ENCODE results near the gene ICE2. TPM values are rescaled to one million over a fixed set of nuclear protein-coding genes. Genes with fewer than 3 reads are reported as not detected.
"Not testable (repeated sequence)": the region's sequence is repeated elsewhere in the genome, so short reads cannot be mapped to it uniquely, and the experiment has no call there.

Gene ICE2
- total RNA-seq, 1 donor from 2014 or later, result 65.5 TPM

DNA sequence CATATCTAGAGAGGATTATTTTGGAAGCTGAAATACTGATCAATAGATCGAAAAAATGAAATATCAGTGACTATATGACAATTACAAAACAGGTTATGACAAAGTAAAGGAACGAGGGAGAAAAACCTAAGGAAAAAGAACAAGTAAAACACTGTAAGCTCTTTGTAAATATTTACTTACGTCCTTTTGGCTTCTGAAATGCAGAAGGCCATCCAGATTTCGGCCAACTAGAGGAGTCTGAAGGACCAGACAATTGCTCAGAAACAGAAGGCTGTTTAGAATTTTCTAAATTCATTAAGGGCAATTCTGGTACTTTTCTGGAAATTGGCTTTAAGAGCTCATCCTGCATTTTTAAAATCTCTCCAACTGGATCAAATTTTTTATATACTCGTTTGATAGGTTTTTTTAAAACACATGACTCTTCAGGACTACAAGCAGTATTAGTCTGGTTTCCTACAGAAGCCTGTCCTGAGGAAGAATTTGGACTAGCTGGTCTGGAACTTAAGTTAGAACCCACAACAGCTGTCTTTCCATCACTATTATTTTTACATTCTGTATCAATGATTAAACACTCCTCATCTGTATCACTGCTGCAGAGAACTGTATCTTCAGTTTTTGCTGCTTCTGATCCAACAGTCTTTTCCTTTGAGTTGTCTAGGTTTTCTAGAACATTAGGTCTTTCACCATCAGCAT, 30.1 kb downstream of the ICE2 start:
- DNase-seq (ENCODE audit: low spot score), result no peak

DNA sequence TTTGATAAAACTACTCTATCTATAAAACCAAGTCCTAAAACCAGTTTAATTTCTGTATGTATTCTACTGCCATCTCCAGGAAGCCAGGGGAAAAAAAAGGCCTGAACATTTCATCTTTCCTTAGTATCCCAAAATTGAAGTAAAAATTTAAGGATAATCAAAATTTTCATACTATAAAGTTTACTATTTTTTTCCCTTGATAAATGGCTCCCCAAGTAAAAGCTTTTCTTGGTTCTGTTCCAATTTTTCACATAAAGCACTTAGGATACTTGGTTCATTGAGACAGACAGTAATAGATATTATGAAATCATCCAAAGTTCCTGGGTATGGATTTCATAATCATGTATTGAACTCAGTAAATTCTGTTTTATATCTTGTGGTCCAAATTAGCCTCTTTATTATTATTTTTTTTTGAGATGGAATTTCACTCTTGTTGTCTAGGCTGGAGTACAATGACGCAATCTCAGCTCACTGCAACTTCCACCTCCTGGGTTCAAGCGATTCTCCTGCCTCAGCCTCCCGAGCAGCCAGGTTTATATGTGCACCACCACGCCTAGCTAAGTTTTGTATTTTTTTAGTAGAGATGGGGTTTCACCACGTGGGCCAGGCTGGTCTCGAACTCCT, 34.5 kb downstream of the ICE2 start:
- DNase-seq (ENCODE audit: low spot score), result no peak

DNA sequence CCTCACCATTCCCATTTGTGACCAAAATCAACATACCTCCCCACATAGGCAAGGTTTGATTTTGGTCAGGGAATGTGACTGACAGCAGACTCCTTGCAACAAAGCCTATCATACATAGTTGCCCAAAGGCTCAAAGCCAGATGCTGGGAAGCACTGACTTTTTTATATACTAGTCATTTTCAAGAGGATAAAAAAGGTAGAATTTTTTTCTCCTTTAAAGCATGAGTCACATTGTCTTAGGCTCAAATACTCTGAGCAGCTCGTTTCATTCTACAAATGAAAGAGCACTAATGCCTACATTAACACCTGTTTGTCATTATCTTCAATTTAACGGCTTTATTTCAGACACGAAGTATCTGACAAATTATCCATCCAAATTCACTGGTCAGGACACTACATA, 36.2 kb downstream of the ICE2 start:
- DNase-seq (ENCODE audit: low spot score), result no peak

DNA sequence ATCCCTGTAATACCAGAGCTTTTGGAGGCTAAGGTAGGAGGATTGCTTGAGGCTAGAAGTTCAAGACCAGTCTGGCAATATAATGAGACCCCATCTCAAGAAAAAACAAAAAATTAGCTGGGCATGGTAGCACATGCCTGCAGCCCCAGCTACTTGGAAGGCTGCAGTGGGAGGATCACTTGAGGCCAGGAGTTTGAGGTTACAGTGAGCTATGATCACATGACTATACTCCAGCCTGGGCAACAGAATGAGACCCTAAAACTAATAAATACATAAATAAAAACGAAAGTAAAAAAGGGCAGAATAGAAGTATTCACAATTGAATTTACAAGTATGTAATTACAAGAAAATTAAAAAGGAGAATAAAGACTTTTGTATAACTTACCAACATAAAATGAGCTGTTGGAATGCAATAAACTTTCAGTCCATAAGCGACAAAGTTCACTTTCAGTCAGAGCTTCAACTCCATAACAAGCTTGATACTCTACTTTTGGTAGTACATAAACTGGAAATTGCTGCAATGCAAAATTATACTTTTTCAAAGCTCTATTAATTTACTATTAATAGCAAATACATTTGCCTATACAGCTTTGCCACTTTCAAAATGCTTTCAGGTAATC, 36.8 kb downstream of the ICE2 start:
- no peak for DNase-seq (ENCODE audit: low spot score)

DNA sequence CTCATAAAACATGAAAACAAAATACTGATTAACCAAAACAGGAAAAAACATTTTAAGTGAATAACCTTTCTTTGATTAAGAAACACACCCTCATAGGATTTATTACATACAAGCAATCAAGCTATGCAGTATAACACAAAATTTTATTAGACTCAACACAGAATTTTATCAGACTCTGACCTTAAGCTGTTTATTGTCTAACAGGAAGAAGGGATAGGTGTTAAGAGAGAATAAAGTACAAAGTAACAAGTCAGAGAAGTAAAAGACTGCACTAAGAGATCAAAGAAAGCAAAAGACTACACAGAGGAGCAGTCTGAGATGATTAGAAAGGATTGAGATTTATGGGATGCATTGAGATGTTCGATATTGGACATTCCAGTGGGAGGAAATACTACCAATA, 37.6 kb downstream of the ICE2 start:
- DNase-seq (ENCODE audit: low spot score), result no peak

DNA sequence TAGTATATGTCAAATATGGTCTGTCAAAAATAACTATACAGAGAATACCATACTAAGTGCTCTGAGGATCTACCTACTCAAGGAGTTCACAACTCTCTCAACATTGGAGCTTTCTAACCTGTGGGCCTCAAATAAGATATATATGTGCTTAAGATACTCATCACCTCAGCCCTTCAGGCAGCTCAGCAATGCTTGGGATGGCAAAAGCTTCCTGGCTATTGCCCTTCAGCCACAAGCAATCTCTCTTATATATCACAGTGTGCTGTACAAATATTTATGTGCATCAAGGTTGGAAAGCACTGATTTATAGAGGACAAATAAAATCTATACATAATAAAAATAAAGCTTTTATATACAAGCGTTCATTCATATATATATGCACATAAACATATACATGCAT, 40.3 kb downstream of the ICE2 start:
- no peak for DNase-seq (ENCODE audit: low spot score)

DNA sequence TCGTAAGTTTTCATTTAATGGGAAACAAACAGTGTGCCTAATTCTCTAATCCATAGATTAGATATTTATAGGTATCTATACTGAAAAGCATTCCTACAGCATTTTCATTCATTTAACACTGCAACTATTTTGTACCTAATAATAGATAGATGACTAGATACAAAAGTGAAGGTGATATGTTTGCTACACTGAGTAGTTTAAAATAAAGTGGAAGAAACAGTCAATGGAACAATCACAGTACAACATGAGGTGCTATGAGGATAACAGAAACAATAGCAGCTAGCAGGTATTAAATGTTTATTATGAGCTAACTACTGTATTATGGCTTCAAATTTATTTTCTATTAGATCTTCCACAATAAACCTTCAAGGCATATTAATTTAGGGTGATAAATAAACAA, 50.0 kb downstream of the ICE2 start:
- DNase-seq (ENCODE audit: low spot score), result no peak

DNA sequence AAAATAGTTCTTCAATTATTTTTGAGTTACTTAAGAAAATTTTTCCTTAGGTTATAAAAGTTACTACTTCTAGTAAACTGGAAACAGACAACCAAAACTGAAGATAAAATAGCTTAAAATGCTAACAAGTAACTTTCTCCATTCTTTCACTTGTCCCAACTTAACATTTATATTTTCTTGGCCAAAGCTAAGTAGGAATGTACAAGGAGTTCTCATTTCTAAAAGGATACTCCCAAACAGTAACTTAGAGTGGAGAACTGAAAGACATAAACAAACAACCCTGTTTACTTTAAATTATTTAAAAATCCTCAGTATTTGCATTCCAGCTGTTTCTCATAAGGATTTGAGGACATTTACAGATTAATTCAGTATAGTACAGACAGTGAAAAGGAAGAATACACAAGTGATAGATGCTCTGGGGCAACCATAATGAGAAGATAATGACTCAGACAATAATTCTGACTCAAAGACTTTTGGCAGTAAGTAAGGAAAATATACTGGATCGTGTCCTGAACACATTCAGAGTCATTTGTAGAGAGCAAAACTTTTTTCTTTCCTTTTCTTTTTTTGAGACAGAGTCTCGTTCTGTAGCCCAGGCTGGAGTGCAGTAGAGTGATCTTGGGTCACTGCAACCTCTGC, 52.0 kb downstream of the ICE2 start:
- DNase-seq (ENCODE audit: low spot score), result no peak

DNA sequence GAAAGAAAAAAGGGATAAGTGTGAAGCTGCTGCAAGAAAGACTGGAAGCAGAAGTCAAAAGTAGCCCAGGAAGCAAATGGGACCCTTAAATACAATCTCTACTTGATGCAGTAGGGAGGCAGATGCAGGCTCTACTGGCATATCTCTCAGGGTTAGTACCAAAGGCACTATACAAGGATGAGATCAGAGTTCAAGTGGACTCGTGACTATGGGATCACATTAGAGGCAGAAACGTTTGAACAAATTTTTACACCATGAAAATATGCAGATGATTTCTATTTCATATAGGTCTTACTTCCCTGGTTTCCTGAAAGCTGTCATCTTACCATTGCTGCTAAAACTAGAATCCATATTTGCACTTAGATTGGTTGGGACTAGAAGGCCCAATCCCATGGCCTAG, 53.5 kb downstream of the ICE2 start:
- no peak for DNase-seq (ENCODE audit: low spot score)

DNA sequence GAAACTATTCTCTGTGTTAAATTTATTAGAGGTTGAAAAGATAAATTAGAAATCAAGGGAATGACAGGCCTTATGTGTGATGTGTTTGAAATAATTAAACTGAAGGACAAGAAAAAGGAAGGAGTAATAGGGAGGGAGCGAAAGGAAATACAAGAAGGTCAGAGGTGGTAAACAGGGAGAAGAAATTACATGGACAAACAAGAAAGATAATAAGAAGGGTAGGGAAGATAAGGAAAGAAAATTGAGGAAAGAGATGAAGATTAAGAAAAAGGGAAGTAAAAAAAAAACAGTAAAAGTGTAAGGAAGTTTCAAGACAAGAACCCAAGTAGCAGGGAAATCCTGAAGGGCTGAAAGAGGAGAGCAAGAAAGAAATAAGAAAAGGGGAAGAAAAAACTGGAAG, 54.9 kb downstream of the ICE2 start:
- no peak for DNase-seq (ENCODE audit: low spot score)

DNA sequence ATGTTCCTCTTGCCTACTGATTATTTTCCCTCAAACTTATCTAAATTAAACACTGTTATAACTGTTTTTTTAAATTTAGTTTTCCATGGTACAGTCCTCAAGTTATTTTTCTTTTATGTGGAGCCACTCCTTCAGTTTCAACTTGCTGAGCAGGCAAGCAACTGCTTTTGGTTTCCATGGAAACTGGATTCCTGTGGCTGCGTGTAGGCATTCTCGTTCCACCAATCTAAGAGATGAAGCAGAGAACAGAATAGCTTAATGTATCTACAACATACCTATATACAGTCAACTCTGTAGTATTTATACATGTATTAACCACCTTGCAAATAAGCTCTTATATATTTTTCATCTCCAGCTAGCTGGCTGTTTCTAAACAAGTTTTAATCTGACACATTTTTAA, 55.4 kb downstream of the ICE2 start:
- no peak for DNase-seq (ENCODE audit: low spot score)

DNA sequence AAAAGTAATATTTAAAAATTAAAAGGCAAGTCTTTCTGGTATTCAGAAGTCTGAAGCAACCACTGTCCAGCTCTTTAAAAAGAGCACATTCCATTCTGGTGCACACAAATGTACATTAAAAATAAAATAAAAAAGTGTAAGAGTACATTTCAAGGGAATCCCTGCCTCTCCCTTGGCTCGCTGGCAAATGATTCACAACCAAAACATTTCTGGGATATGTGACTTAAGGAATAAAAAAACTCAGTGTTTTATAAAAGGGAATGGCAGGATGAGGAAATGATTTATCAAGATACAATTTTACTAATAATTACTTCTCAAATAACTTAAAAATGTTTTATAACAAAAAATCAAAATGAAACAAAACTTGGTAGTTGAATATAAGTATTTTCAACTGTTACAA, 57.4 kb downstream of the ICE2 start:
- DNase-seq (ENCODE audit: low spot score), result no peak

DNA sequence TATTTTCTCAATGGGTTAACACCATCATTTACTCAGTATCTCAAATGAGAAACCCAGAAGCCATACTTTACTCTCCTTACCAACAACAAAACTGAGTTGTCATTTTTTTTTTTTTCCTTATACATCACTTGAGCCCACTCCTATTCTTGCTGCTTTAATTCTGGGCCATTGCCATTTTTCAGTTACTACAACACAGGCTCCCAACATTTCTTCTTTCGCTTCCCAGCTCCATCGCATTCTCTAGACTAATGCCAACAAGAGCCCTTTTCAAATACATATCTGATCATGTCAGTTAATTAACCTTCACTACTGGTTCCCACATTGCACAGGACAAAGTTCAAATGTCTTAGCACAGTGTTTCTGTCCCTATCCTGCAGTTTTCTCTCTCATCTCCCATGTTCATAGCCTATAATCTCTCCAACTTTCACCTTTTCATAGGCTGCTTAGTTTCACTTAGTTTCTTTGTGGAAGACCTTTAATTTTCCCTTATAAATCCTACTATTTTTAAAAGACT, 58.7 kb downstream of the ICE2 start:
- no peak for DNase-seq (ENCODE audit: low spot score)

DNA sequence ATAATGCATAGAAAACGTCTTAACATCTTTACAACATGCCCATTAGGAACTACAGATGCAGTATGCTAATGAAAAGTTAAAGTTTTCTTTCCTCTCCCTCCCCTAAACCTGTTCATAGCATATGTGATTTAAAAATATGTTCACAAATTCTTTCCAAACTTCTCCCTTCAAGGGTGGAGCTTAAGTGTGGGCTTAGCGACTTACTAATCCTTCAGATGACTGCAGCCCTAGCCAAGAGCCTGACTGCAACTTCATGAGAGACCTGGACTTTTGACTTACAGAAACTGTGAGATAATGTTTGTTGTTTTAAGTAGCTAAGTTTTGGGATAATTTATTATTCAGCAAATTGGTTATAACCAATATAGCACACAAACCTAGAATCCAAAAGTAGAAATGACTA, 59.2 kb downstream of the ICE2 start:
- no peak for DNase-seq (ENCODE audit: low spot score)

DNA sequence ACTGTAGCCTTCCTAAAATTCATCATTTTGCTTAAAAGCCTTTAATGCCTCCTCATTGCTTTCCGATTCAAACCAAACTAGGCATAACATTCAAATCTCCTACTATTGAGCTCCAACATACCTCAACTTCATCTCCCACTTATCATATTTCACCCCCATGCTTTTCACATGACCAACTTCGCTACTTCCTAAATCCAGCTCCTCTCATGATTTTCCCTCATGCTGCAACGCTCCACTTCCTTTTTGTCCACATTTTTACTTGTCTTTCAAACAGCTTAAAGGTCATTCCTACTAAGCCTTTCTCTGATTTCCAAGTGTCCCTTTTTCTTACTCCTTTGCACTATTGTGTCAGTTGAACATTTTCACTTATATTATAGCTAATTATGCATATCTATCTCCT, 60.8 kb downstream of the ICE2 start:
- DNase-seq (ENCODE audit: low spot score), result no peak

DNA sequence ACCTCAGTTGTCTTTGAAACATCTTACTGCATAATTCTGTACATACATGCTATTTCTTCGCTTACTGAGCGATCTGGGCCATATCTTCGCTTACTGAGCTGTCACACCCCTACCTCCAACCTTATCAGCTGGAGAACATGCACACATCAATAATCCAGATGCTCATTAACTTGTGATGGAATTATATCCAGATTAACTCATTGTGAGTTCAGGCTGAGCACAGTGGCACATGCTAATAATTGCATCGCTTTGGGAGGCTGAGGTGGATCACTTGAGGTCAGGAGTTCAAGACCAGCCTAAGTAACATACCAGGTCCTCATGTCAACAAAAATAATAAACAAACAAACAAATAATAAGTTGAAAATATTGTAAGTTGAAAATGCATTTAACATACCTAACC, 61.8 kb downstream of the ICE2 start:
- no peak for DNase-seq (ENCODE audit: low spot score)

DNA sequence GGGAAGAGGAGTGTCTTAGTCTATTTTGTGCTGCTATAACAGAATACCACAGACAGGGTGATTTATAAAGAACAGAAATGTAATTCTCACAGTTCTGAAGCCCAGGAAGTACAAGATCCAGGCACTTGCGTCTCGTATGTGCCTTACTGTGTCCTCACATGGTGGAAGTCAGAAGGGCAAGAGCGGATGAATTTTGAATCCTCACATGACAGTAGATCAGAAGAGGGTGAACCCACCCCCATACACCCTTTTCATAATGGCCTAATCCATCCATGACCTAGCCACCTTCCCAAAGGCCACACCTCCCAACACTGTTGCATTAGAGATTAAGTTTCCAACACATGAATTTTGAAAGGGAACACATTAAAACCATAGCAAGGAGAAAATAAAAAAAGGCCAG, 62.5 kb downstream of the ICE2 start:
- no peak for DNase-seq (ENCODE audit: low spot score)

DNA sequence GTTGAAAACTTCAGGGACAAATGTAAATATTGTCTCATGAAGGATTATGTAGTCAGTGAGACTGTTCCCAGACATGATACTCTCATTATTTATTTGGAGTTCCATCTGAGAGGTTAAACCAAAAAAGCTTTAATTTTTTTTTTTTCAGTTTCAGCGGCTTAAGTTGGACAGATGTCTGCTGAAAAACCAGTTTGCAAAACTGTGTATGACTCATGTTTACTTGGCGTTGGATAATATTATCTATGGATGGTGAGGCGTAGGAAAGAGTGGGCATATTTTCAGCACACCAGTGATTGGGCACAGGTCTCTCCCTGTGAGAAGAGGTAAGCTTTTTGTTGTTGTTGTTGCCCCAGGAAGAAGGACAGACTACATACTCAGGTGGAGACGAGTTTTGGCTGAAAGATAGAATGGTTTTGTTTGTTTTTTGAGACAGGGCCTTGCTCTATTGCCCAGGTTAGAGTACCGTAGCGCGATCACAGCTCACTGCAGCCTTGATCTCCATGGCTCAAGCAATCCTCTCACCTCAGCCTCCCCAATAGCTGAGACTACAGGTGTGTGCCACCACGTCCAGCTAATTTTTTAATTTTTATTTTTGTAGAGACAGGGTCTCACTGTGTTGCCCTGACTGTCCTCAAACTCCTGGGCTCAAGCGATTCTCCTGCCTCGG, 64.8 kb downstream of the ICE2 start:
- DNase-seq (ENCODE audit: low spot score), result no peak

DNA sequence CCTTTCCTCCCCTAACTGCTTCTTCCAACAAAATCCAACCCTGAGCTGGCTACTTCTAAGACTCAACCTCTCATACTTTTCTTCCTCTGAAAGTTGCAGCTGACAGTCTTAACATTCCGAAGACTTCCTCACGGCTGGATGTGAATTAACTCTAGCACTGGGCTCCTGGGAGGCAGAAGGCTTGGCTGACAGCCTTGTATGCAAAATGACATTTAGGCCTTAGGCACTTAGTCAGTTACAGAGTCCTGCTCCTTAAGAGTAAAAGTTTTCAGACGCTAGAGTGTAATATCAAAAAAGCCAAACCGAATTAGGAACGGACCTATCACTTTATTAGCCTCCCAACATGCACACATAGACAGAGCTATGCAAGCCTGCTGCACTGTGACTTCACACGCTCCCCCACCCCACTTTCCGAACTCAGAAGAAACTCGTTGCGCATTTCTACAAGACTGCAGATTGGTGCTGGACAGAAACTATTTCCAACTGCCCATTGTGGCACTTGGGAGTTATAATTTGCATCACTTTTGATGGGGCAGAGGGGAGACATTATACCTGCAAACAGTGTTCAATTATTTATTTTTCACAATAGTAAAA, 65.6 kb downstream of the ICE2 start:
- no peak for DNase-seq (ENCODE audit: low spot score)

DNA sequence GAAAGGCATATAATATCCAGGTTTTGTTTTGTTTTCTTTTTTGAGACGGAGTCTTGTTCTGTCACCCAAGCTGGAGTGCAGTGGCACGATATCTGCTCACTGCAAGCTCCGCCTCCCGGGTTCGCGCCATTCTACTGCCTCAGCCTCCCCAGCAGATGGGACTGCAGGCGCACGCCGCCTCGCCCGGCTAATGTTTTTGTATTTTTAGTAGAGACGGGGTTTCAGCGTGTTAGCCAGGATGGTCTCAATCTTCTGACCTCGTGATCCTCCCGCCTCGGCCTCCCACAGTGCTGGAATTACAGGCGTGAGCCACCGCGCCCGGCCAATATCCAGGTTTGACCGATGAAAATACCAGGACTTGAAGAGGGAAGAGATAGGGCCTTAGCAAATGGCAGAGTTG, 66.1 kb downstream of the ICE2 start:
- DNase-seq (ENCODE audit: low spot score), result not testable (repeated sequence)

DNA sequence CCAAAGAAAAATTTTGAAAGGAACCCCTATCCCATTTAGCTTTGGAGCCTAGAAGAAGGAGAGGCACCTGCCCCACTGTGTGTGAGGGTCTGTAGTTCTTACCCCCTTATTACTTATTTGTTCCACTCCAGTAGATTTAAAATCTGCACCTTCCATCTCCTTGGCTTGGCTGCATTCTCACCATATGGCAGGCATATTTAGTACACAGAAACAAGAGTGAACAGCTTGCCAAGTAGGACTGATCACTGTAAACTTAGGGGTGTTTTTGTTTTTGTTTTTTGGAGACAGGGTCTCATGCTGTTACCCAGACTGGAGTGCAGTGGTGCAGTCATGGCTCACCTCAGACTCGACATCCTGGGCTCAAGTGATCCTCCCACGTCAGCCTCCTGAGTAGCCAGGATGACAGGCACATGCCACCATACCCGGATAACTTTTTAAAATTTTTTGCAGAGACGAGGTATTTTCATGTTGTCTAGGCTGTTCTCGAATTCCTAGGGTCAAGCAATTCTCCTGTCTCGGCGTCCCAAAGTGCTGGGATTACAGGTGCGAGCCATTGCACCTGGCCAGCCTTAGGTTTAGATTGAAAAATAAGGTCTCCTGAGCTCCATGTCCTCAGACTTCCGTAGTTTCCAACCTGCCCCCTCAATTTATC, 67.0 kb downstream of the ICE2 start:
- no peak for DNase-seq (ENCODE audit: low spot score)
